HepG2 (cell line): ENCODE data around the gene USP19. TPM values are rescaled to one million over a fixed set of nuclear protein-coding genes. Genes with fewer than 3 reads are reported as not detected.

Experiments
- FIP1L1 ChIP-seq: fragments of 200-400 bp; formaldehyde crosslinking; IDR thresholded peaks from 2 replicates; pipeline ENCODE4 v1.6.1; 2018; ENCODE audit warnings: low read depth, mild to moderate bottlenecking, low read length, moderate library complexity, borderline replicate concordance; ENCODE audit not compliant: insufficient read depth
- HDAC1 ChIP-seq: sonication (generic); formaldehyde crosslinking; IDR thresholded peaks from 2 replicates; pipeline ENCODE4 v1.5.1; 2020; ENCODE audit warnings: mild to moderate bottlenecking, missing genetic modification reagents
- HNRNPL ChIP-seq: fragments of 200-400 bp; formaldehyde crosslinking; IDR thresholded peaks from 2 replicates; pipeline ENCODE4 v1.6.1; 2017; ENCODE audit warnings: mild to moderate bottlenecking, low read depth, low read length
- HOXA5 ChIP-seq: sonication (generic); formaldehyde crosslinking; IDR thresholded peaks from 2 replicates; pipeline ENCODE4 v1.4.0; 2020; ENCODE audit warnings: missing genetic modification reagents
- MEF2D ChIP-seq: sonication (generic); formaldehyde crosslinking; IDR thresholded peaks from 2 replicates; pipeline ENCODE4 v1.5.1; 2020; ENCODE audit warnings: mild to moderate bottlenecking, missing genetic modification reagents
- MXD3 ChIP-seq: IDR thresholded peaks from 2 replicates; pipeline ENCODE4 v1.6.1; 2016; ENCODE audit warnings: mild to moderate bottlenecking, missing biosample characterization, missing genetic modification reagents
- NFKB2 ChIP-seq: sonication (generic); formaldehyde crosslinking; IDR thresholded peaks from 2 replicates; pipeline ENCODE4 v1.4.0; 2020; ENCODE audit warnings: missing genetic modification reagents, borderline replicate concordance
- PAWR ChIP-seq: sonication (generic); formaldehyde crosslinking; IDR thresholded peaks from 2 replicates; pipeline ENCODE4 v1.4.0; 2020; ENCODE audit warnings: missing genetic modification reagents, mild to moderate bottlenecking, borderline replicate concordance
- SP1 ChIP-seq, 2 experiments: fragments of 450-650 bp in 1 of 2; sonication (generic) in 1 of 2; formaldehyde crosslinking in 1 of 2; IDR thresholded peaks; 2 replicates each; pipeline versions ENCODE4 v1.4.0 to v1.6.1; 2016 to 2020; ENCODE audit warnings: missing genetic modification reagents in 1 of 2
- THAP11 ChIP-seq: IDR thresholded peaks from 2 replicates; pipeline ENCODE4 v1.6.1; 2016; ENCODE audit warnings: missing biosample characterization, missing genetic modification reagents
- TRIM24 ChIP-seq: sonication (generic); formaldehyde crosslinking; IDR thresholded peaks from 2 replicates; pipeline ENCODE4 v1.8.0; 2022; ENCODE audit warnings: mild to moderate bottlenecking, missing genetic modification reagents
- U2AF1 ChIP-seq: fragments of 200-400 bp; formaldehyde crosslinking; optimal IDR thresholded peaks from 2 replicates; pipeline ENCODE3; 2017; ENCODE audit warnings: mild to moderate bottlenecking, low read depth, low read length
- ZFP91 ChIP-seq: sonication (generic); formaldehyde crosslinking; IDR thresholded peaks from 2 replicates; pipeline ENCODE4 v1.9.0; 2022; ENCODE audit warnings: missing genetic modification reagents, mild to moderate bottlenecking, borderline replicate concordance
- ZNF234 ChIP-seq: sonication (generic); formaldehyde crosslinking; conservative IDR thresholded peaks from 2 replicates; pipeline ENCODE4 v1.5.1; 2020; ENCODE audit warnings: mild to moderate bottlenecking, missing genetic modification reagents
- ZNF282 ChIP-seq: fragments of 450-650 bp; IDR thresholded peaks from 2 replicates; pipeline ENCODE4 v1.6.1; 2018; ENCODE audit not compliant: partially characterized antibody
- ZNF350 ChIP-seq: sonication (generic); formaldehyde crosslinking; IDR thresholded peaks from 2 replicates; pipeline ENCODE4 v1.4.0; 2020; ENCODE audit warnings: mild to moderate bottlenecking, low read depth, missing genetic modification reagents, borderline replicate concordance
- ZNF562 ChIP-seq: sonication (generic); formaldehyde crosslinking; IDR thresholded peaks from 2 replicates; pipeline ENCODE4 v1.8.0; 2022; ENCODE audit warnings: missing genetic modification reagents, borderline replicate concordance
- ZNF589 ChIP-seq: sonication (generic); formaldehyde crosslinking; conservative IDR thresholded peaks from 2 replicates; pipeline ENCODE4 v1.8.0; 2022; ENCODE audit warnings: mild to moderate bottlenecking, moderate library complexity, missing genetic modification reagents
- polyA plus RNA-seq, 8 experiments: library from polyadenylated mRNA; depleted of rRNA in 3 of 8; stranded (reverse) in 7 of 8; unstranded in 1 of 8; fragments of >200 nt; fragmentation: Illumina TruSeq in 4 of 8; extraction: Trizol in 4 of 8; gene quantifications; 2 replicates each; pipeline versions ENCODE4 v1.2.1 to v1.2.3, GENCODE V29; 2011 to 2016; ENCODE audit warnings: low read depth in 4 of 8, missing spikeins in 1 of 8, mixed read lengths in 1 of 8; ENCODE audit not compliant: insufficient read depth in 1 of 8
- total RNA-seq, 5 experiments: library from RNA; depleted of rRNA; stranded (reverse); fragments of >200 nt; fragmentation: Illumina TruSeq; extraction: Trizol; gene quantifications; 2 replicates each; pipeline ENCODE4 v1.2.3, GENCODE V29; 2016; ENCODE audit warnings: low read depth in 1 of 5
- TF ChIP-seq, protein P1 (sequence below): IDR thresholded peaks from 2 replicates; pipeline ENCODE4 v1.6.1; 2016
- TF ChIP-seq, protein P2 (sequence below): sonication (generic); formaldehyde crosslinking; IDR thresholded peaks from 2 replicates; pipeline ENCODE4 v1.4.0; 2020; ENCODE audit warnings: missing genetic modification reagents
- TF ChIP-seq, protein P3 (sequence below): sonication (generic); formaldehyde crosslinking; IDR thresholded peaks from 2 replicates; pipeline ENCODE4 v1.9.0; 2021; ENCODE audit warnings: missing genetic modification reagents, borderline replicate concordance
- TF ChIP-seq, protein P4 (sequence below): sonication (generic); formaldehyde crosslinking; IDR thresholded peaks from 2 replicates; pipeline ENCODE4 v1.4.0; 2020; ENCODE audit warnings: missing genetic modification reagents, mild to moderate bottlenecking, borderline replicate concordance

Gene USP19
- total and polyA plus RNA-seq, 2 of the 13 experiments (the other 11 are each of a cell fraction or from before 2014, with no cell fraction given) = 28.3 to 31.7 TPM

- TF ChIP-seq ZNF234 (no peak), ZNF589 (CRISPR knock-in tag) (no peak), NFKB2 (peak; percentile 53; the same call in 1 of the 2 replicates), MEF2D (CRISPR knock-in tag) (no peak; the same call in 1 of the 2 replicates), THAP11 (peak; percentile 92), SP1 (IDR thresholded peaks at IDR 0.05) (no peak), SP1 (CRISPR knock-in tag; IDR thresholded peaks at IDR 0.05) (no peak; the same call in none of the 2 replicates), ZNF562 (CRISPR knock-in tag) (no peak), ZNF282 (no peak), MXD3 (peak; percentile 80; the same call in 1 of the 2 replicates), FIP1L1 (no peak), TRIM24 (CRISPR knock-in tag) (no peak), HNRNPL (peak; percentile 71; the same call in 1 of the 2 replicates), ZNF350 (CRISPR knock-in tag) (no peak), U2AF1 (no peak), HOXA5 (peak; percentile 92; the same call in 1 of the 2 replicates), PAWR (CRISPR knock-in tag) (no peak), HDAC1 (CRISPR knock-in tag) (peak; percentile 97), ZFP91 (peak; percentile 97)
- TF ChIP-seq, protein P1, sequence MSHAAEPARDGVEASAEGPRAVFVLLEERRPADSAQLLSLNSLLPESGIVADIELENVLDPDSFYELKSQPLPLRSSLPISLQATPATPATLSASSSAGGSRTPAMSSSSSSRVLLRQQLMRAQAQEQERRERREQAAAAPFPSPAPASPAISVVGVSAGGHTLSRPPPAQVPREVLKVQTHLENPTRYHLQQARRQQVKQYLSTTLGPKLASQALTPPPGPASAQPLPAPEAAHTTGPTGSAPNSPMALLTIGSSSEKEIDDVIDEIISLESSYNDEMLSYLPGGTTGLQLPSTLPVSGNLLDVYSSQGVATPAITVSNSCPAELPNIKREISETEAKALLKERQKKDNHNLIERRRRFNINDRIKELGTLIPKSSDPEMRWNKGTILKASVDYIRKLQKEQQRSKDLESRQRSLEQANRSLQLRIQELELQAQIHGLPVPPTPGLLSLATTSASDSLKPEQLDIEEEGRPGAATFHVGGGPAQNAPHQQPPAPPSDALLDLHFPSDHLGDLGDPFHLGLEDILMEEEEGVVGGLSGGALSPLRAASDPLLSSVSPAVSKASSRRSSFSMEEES (CRISPR knock-in tag) = peak; percentile 34; the same call in 1 of the 2 replicates
- TF ChIP-seq, protein P2, sequence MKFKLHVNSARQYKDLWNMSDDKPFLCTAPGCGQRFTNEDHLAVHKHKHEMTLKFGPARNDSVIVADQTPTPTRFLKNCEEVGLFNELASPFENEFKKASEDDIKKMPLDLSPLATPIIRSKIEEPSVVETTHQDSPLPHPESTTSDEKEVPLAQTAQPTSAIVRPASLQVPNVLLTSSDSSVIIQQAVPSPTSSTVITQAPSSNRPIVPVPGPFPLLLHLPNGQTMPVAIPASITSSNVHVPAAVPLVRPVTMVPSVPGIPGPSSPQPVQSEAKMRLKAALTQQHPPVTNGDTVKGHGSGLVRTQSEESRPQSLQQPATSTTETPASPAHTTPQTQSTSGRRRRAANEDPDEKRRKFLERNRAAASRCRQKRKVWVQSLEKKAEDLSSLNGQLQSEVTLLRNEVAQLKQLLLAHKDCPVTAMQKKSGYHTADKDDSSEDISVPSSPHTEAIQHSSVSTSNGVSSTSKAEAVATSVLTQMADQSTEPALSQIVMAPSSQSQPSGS = peak; percentile 76
- TF ChIP-seq, protein P3, sequence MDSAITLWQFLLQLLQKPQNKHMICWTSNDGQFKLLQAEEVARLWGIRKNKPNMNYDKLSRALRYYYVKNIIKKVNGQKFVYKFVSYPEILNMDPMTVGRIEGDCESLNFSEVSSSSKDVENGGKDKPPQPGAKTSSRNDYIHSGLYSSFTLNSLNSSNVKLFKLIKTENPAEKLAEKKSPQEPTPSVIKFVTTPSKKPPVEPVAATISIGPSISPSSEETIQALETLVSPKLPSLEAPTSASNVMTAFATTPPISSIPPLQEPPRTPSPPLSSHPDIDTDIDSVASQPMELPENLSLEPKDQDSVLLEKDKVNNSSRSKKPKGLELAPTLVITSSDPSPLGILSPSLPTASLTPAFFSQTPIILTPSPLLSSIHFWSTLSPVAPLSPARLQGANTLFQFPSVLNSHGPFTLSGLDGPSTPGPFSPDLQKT (CRISPR knock-in tag) = no peak; the same call in 1 of the 2 replicates
- TF ChIP-seq, protein P4, sequence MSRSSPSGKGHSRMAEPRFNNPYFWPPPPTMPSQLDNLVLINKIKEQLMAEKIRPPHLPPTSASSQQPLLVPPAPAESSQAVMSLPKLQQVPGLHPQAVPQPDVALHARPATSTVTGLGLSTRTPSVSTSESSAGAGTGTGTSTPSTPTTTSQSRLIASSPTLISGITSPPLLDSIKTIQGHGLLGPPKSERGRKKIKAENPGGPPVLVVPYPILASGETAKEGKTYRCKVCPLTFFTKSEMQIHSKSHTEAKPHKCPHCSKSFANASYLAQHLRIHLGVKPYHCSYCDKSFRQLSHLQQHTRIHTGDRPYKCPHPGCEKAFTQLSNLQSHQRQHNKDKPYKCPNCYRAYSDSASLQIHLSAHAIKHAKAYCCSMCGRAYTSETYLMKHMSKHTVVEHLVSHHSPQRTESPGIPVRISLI (CRISPR knock-in tag) = no peak
Observed at GRCh38 chr3:49120438-49121131, at the start of gene USP19 (continued).
